OCI-LY1 (cell line): ENCODE results near the gene NUP210L.

Experiments used
- CTCF ChIP-seq: fragments of 200-600 bp; sonication (generic), shearing (Covaris generic); IDR thresholded peaks from 2 replicates; pipeline ENCODE4 v1.5.1; 2017; ENCODE audit warnings: mild to moderate bottlenecking, antibody characterized with exemption, low read length, moderate library complexity, mixed read lengths
- EZH2 ChIP-seq: fragments of 200-600 bp; sonication (generic), shearing (Covaris generic); IDR thresholded peaks from 2 replicates; pipeline ENCODE4 v1.8.0; 2017; ENCODE audit warnings: borderline replicate concordance, mixed run types, mild to moderate bottlenecking, antibody characterized with exemption, low read length, moderate library complexity, mixed read lengths

GRCh38 chr1:154148807-154149206 lies 6.1 kb downstream of the NUP210L start:
- no peak for TF ChIP-seq CTCF
- no peak for TF ChIP-seq EZH2
